HG03469 (cell line): ENCODE measurements around the gene ADRA2C.

Source experiments
- ATAC-seq: cut with Tn5 transposase; IDR thresholded peaks from one replicate; pipeline ENCODE4 v1.9.1; 2021; ENCODE audit warnings: mild to moderate bottlenecking, moderate library complexity, moderate number of reproducible peaks; ENCODE audit not compliant: unreplicated experiment

Gene ADRA2C

DNA sequence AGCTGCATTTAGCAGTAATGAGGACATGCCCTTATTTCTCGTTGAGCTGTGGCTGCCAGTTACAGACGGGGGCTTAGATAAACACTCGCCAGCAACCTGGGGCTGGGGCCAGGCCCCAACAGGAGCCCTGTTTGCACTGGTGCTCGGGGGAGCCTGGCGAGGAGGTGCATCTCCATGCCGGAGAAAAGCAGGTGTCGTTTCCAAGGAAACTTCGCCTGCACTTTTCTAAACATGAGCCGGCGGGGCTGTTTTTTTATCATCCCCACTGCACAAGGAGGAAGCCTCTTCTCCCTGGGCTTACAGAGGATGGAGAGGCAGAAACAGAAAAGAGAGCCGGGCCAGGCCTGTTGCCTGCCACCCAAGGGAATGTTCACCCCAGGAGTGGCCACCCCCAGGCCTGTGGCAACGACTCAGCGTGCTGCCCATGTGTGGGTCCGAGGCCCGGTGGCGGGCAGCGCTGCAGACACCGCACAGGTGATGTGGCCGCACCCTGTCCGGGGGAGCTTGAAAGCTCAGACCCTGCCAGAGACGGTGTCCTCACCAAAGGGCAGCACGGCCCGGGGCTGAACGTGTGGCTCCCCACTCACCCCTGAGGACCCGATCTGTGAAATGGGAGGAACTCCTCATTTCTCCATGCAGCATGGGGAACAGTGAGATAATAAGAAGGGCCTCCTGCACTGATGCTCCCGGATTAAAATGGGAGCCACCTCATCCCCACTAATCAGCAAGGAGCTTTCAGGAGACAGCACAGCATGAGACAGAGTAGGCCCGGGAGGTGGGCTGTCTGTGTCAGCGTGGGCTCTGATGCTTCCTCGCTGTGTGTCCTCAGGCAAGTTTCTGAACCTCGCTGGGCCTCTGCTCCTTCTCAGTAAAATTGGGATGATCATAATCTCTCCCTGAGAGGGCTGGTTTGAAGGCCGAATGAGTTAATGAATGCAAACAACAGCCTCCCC is 33.8 kb upstream of the ADRA2C start:
- no peak for ATAC-seq

DNA sequence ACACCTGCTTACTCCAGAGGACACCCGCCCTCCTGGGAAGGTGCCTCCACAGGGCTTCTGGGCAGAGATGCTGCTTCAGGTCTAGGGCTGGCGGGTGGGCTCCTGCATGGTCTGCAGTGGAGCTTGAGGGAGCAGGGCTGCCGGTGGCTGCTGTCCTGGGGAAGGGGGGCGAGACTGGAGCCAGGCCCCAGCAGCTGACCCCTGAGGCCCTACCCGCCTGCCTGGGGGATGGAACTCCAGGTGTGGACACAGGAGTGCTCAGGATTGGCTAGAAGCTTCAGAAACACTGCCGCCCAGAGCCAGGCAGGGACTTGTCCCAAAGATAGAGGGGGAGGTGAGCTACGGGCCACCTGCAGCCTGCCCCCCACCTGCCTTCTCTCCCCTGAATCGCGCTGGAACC is 33.0 kb upstream of the ADRA2C start:
- no peak for ATAC-seq

DNA sequence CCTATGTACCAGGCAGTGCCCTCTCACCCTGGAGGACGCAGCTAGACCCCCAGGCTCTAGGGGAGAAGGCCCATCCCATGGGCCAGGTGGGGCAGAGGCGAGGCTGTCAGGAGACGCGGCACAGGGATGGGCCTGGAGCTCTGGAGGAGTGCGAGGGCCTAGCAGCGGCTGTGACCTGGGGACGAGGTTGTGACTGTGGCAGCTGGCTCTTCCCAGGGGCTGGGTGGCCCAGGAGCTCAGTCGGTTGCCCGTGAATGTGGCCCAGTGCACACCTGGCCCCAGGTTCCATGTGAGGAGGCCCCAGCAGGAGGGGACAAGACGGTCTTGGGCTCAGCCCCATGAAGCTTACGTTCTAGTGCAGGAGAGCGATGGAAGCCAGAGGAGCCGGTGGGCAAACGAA is 31.0 kb upstream of the ADRA2C start:
- ATAC-seq, result no peak

DNA sequence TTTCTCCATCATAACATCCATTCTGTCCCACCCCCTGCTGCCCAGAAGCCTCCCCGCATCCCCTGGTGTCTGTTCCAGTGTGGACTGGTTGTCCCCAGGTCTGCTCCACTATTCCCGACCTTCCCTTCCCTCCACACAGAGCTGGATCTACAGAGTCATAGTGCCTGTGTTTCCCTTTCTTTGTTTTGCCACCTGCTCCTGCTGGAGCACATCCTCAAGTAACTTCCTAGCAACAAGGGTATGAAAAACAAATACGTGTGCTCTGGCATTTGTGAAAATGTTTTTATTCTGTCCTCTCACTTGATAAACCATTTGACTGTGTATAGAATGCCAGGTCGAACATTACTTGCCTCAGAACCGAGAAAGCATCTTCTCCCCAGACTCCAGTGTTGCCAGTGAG is 29.9 kb upstream of the ADRA2C start:
- no peak for ATAC-seq

DNA sequence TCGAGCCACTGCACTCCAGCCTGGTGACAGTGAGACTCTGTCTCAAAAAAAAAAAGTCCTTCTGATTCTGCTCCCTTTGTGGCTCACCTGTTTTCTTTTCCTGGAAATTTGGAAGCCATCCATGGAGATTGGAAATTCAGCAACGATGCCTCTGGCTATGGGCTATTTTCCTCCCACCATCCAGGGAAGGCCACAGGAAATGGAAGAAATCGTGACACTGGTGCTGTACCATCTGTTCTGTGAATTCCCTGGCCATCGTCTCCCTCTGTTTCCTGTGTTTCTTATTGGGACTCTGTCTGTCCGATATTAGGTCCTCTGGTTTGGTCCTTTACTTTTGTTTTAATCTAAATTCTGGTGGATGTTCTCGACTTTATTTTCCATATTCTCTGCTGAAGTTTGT is 29.4 kb upstream of the ADRA2C start:
- ATAC-seq, result no peak

DNA sequence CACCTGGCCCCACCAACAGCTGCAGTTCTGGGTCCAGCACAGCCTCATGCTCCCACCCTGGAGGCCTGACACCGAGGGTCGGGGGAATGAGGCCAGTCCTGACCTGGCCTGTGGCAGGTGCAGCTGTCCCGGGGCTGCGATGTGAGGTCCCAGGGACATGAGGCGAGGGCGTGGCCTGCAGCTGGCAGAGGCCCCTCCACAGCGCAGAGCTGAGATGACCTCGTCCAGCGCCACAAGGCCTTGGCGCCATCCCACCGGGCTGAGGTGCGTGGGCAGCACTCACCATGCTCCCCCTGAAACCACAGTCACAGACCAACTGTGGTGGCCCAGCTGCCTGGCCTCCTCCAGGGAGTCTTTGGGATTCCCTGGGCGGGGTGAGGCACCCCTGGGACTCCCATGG is 26.6 kb upstream of the ADRA2C start:
- ATAC-seq, result no peak

DNA sequence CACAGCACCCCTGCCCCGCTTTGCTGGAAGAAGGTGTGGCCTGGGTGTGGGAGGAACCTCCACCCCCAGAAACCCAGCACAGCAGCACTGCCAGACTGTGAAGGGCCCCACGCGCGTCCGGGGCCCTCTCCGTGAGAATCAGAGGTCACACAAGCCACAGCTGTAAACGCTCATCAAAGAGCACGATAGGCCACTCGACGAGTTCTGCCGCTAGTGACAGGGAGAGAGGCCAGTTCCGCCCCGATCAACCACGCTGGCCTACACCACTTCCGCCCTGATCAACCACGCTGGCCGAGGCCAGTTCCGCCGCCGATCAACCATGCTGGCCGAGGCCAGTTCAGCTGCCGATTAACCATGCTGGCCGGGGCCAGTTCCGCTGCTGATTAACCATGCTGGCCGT is 25.9 kb upstream of the ADRA2C start:
- no peak for ATAC-seq

DNA sequence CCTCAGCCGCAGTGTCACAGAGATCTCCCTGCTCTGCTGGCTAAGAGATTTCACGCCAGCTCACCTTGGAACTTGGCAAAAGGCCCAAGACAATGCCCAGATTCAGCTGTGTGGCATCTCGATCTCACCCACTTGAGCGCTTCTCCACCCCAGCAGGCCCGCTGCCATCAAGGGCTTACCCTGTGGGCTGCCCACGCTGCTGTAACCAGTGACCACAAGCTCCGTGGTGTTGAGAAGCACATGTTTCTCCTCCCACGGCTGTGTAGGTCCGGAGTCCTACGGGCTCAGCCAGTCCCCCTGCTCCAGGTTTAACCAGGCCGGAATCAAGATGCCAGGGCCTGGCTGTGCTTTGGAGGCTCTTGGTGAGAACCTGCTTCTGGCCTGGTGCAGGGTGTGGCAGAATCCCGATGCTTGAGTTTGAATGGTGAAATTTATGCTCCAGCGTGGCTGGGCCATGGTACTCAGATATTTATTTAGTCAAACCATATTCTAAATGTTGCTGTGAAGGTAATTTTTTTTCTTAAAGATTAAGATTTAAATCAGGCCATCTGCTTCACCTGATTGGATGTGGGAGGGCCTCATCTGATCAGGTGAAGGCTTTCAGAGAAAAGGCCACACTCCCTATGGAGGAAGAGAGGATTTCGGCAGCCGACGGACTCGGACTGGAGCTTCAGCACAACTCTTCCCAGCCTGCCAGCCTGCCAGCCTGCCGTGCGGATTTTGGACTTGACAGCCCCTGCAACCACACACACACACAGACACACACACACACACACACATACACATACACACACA is 24.8 kb upstream of the ADRA2C start:
- ATAC-seq, result no peak

DNA sequence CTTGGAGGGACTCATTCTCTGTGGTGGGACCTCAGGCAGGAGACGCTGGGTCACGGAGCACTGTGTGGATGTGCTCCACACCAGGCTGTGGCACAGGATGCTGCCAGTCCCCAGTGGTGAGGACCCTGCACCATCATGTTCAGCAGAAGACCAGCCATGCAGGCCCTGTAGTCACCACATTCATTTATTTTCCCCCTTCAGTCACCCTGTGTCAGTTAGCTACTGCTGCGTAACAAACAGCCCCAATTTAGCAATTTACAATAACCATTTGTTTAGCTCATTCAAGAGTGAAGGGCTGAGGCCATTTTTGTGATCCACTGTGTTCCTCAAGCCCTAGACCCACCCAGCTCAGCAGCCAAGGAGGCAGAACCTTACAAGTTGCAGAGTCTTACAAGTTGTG is 23.6 kb upstream of the ADRA2C start:
- ATAC-seq, result no peak

DNA sequence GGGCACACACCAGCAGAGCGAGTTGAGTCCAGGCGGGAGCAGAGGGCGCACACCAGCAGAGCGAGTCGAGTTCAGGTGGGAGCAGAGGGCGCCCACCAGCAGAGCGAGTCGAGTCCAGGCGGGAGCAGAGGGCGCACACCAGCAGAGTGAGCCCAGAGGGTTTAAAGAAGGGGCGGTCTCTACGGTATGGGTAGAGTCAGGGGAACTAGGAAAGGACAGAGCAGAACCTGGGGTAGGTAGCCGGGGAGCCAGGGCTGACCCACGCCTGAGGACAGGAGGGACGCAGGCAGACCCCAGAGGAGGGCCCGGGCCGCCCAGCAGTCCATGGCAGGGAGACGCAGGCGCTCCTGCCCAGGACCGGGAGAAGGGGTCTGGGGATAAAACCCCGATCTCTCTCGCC is 22.0 kb upstream of the ADRA2C start:
- no peak for ATAC-seq

DNA sequence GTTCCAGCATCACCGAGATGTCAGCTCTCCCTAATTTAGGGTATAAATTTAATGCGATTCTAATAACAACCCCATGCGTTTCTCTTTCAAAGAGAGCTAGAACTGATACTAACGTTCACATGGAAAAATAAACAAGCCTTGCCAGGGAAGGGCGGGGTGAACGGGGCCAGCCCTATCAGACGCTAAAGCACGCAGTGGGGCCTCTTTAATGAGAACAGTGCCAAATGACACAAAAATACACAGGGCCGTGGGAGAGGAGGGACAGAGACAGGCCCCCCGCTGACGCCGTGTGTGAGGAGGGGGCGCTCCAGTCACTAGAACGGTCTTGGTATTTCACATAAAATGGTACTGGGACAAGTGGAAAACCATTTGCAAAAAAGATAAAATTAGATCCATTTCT is 21.3 kb upstream of the ADRA2C start:
- no peak for ATAC-seq

DNA sequence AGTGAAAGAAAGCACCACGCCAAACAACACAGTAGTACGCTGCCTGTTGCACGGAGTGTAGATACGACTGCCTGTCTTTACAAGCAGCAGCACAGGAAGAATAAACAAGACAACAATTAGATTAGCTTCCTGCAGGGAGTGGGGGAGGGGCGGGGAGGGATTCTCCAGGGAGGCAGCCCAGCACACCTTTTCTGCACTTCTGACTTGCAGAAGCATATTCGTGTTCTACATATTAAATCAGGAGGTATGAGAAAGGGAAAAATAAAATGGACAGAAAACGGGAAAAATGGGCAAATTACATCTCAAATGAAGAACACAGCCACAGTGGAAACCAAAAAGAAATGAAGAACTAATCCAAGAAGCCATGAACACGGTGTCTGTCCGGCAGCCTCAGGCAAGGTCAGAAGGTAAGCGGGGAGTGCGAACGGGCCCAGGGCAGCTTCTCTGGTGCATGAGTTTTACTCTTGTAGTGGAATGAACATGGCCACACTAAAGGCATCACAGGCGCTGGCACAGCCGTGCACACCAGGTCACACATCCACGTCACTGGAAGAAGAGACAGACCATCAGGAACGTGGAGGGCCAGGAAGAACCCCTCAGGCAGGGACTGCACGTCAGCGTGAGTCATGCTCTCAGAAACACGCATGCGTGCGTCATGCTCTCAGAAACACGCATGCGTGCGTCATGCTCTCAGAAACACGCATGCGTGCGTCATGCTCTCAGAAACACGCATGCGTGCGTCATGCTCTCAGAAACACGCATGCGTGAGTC is 20.1 kb upstream of the ADRA2C start:
- ATAC-seq, result no peak

DNA sequence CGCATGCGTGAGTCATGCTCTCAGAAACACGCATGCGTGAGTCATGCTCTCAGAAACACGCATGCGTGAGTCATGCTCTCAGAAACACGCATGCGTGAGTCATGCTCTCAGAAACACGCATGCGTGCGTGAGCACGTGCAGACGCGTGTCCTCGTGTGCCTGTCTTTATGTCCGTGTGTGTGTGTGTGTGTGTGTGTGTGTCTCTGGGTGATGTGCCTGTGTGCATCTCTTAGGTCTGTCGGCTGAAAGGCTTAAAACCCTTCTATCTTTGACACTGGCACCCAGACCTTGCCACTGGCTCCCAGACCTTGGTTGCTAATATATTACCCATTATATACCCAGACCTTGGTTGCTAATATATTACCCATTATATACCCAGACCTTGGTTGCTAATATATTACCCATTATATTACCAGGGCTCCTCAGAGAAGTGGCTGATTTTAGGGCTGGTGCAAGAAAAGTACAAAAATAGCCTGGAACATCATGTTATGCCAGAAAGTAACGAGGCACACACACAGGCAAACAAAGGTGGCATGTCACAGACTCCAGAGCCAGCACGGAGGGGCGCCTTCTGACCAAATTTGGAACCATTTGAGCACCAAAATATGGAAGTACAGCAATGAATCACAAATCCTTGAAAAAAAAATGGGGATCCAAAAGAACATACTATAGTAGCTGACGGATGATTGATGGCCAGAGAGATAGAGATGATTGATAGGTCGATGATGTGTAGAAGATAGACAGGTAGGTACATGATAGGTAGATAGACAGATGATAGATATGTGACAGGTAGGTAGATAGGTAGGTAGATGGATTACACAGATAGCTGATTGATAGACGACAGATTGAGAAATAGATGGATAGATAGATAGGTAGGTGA is 19.2 kb upstream of the ADRA2C start:
- no peak for ATAC-seq

DNA sequence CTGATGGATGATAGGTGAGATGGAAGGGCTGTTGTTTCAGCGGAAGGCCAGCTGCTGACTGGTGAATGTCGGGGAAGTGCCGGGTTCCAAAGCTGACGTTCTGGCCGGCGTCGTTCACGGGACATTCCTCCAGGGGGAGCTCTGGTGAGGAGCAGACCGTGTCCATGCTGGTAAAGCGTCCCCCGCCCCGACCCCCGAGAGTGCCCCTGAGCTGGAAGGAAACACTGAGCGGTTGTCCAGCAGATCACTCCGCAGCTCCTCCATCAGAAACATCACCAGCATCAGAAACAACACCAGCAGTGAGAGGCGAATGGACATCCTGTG is 18.6 kb upstream of the ADRA2C start:
- no peak for ATAC-seq

DNA sequence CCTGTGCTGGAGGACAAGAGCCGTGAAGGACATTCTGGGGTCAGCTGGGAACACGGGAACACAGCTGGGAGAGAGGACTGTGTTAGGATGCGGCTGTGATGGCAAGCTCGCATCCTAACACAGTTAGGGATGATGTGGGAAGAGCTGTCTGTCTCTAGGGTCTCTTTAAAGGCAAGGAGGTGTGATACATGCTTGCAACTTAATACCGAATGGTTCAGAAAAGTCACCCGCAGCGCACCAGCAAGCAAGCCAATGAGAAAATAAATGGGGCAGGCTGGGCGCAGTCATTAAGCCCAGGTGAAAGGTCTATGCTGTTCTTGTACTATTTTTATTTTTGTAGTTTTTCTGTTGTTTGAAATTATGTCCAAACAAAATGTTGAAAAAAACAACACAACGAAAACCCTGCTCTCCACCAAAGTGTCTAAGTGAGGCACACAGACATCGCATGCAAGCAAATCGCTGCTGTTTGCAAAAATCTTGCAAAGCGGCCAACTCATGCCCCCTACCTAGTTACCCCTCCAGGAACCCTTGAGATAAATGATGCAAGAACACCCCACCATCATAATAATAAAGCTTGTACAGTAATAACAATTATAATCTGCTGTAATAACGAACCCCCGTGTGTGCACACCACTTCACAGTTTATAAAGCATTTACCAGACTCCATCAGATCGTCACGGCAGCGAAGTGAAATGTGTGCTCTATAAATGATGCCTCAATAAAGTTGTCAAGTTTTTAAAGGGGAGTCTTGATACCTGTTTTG is 17.9 kb upstream of the ADRA2C start:
- no peak for ATAC-seq

DNA sequence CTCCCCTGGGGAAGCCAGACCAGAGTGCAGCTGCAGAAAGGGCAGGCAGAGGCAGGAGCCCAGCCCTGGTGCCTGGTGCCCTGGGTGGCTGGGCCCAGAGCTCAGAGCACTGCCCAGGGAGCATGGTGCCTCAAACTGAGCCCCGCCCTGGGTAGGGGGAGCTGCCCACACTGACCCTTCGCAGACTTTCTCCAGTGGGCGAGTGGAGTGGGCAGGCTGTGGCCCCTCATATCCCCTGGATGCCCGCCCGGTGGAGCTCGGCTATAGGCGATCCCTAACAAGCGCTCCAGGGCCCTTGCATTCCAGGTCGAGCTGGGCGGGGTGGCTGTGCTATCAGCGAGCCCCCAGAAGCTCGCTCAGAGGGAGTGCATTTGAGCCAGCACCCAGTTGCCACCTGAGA is 17.1 kb upstream of the ADRA2C start:
- ATAC-seq, result no peak

DNA sequence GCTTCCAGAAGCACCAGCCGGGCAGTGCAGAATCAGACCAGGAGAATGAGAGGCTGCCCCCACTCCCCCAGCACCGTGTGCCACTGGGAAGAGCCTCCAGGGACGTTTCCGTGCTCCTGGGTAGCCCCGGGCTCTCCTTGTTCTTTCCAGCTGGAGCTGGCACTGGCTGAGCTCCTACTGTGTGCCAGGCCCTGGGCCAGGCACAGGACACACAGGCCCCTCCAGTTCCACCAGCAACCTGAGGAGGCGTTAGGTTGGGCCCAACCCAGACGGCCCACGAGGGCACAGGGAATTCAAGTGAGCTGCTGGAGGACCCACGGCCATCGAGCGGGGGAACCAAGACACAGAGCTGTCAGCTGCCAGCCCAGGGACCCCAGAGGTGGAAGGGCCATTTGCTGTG is 15.9 kb upstream of the ADRA2C start:
- no peak for ATAC-seq

DNA sequence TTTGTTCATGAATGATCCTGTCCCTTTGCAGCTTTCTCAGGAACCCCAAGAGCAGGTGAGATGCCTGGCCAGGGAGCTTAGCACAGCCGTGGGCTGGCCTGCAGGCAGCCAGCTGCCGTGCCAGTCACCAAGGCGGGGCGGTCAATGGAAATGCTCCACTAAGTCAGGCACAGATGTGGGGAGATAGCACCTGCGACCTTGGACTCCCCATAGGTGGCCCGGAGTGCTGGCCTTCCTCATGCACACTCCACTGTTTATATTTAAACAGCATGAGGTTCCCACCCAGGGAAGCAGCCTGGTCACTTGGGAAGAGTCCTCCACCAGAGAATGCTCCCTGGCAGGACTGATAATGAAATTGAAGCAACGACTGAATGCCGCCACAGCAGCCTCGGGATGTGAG is 14.2 kb upstream of the ADRA2C start:
- no peak for ATAC-seq

DNA sequence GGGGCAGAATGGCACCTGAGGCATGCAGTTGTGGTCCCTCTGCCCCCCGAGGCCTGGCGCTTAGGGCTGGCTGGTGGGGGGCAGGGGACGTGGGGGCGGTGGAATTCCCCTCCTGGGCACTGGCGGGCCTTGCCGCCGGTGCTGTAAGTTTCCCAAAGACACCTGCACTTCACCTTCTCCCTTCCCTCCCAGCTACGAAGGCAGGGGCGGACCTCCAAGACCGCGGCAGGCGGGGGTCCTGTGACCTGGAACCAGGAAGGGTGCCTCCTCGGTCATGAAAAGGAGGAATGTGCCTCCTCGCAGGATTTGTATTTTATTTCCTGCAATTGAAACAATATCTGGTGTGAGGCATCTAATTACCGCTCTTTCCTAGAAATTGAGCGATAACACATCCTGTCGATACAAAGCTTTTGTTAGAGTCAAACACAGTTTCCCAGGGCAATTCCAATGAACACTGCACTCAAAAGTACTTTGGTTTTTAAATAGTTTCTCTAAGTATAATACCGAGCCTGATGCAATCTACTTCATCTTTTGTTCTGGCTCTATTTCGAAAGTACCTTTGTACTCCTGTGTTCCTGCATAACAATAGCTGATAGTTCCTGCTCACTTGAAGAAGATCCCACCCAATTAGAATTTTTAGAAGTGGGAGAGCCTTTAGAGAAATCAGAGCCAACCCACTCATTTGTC is 12.3 kb upstream of the ADRA2C start:
- no peak for ATAC-seq
